ENCODE results near the gene L3MBTL4.

DNA sequence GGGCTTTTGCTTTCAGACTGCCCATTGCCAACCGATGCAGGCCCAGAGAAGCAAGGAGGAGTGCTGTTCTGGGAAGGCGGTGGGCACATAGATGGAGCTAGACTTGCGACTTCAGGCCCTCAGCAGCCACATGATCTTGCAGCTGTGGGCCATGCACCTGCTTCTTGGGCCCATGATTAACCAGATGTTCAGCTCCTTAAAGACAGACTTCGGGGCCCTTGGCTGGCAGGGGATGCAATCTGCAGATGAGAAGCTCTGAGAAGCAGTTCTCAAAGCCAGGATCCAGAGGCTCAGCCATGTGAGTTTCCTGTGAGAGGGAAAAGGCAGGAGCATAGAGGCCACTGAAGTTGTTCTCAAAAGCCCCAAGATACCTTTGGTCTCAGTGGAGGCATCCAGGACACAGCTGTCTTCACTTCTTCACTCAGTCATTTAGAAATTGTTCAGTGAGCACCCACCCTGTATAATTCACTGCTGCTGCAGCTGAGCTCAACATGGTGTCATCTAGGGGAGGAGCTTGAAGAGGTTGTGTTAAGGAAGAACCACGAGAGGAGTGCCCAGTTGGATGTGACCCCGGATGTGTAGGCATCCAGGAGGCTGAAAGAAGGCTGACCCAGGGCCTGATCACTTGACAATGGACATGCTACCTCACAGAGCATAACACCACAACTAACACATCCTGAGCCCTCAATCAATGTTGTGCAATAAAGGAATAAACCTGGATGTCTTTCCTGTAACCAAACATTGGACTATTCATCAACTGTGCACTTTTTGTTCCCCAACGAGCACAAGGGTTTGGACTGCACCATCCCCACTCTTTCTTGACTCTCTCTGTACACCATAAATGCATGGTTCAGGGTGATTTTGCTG is 474.7 kb downstream of the L3MBTL4 start:
- TF ChIP-seq, protein P1, sequence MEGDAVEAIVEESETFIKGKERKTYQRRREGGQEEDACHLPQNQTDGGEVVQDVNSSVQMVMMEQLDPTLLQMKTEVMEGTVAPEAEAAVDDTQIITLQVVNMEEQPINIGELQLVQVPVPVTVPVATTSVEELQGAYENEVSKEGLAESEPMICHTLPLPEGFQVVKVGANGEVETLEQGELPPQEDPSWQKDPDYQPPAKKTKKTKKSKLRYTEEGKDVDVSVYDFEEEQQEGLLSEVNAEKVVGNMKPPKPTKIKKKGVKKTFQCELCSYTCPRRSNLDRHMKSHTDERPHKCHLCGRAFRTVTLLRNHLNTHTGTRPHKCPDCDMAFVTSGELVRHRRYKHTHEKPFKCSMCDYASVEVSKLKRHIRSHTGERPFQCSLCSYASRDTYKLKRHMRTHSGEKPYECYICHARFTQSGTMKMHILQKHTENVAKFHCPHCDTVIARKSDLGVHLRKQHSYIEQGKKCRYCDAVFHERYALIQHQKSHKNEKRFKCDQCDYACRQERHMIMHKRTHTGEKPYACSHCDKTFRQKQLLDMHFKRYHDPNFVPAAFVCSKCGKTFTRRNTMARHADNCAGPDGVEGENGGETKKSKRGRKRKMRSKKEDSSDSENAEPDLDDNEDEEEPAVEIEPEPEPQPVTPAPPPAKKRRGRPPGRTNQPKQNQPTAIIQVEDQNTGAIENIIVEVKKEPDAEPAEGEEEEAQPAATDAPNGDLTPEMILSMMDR (IDR thresholded peaks at IDR 0.05) = no peak
- TF ChIP-seq EZH2 (IDR thresholded peaks at IDR 0.05) (no peak), EZH2phosphoT487 (IDR thresholded peaks at IDR 0.05) (no peak)

Data from neural progenitor cell (in vitro differentiated cells).